Measurements from ENCODE around the gene IQCN. TPM values are rescaled to one million over a fixed set of nuclear protein-coding genes. Genes with fewer than 3 reads are reported as not detected.

IQCN gene
- total and polyA plus RNA-seq, 2 donors (not counting 1 experiment from before 2014, with no cell fraction given): 0.79 to 0.83 TPM

- Histone ChIP-seq H3K27me3 (ENCODE audit: control insufficient read depth, insufficient read depth, low read length) (no peaks in the 10 kb centered on the region), H3K4me3 (replicated peaks in 1 of 4; ENCODE audit: control extremely low read depth in 1 of 4, insufficient read depth in 1 of 4, low read depth in 3 of 4, low read length in 4 of 4) (peak overlapping the region in 3 of 4 experiments; percentile 9 to 22 (median 15)), H4K20me1 (ENCODE audit: control insufficient read depth, extremely low read depth, insufficient read depth, low read length) (no peaks in the 10 kb centered on the region), H3K9me3 (ENCODE audit: control insufficient read depth, insufficient read depth, low read depth, low read length) (no peaks in the 10 kb centered on the region), H3K36me3 (ENCODE audit: control insufficient read depth, insufficient read depth, low read length) (no peaks in the 10 kb centered on the region), H2AFZ (ENCODE audit: low read length) (no peak overlapping the region), H3K27ac (ENCODE audit: insufficient read depth, low read length) (peak overlapping the region; percentile 100), H3K4me1 (ENCODE audit: control insufficient read depth, extremely low read depth, insufficient read depth, low read length) (peaks cover 21% of the 10 kb centered on the region), H3K4me2 (ENCODE audit: extremely low read depth, insufficient read depth, low read length) (peak overlapping the region; percentile 68), H3K9ac (ENCODE audit: insufficient read depth, low read length) (peak overlapping the region; percentile 37), H3K79me2 (ENCODE audit: control insufficient read depth, insufficient read depth, low read length) (peaks cover 5% of the 10 kb centered on the region)
- no peak for TF ChIP-seq EZH2 (IDR thresholded peaks at IDR 0.05; ENCODE audit: low read length, missing control alignments)
- TF ChIP-seq CTCF (conservative IDR thresholded peaks at IDR 0.05 in 1 of 2, IDR thresholded peaks at IDR 0.05 in 1 of 2; ENCODE audit: low read depth in 1 of 2, low read length in 2 of 2): peak; percentile 40 to 48
- peak; percentile 67 to 89 for DNase-seq (ENCODE audit: low read depth in 2 of 2)
Observed at GRCh38 chr19:18208098-18208951, 65.9 kb downstream of the IQCN start.

Other genes starting within 250 kb of the IQCN start
- gene IL12RB1, start 187.5 kb downstream of the IQCN start, total RNA-seq: under 0.01 and 0.50 TPM in 2 replicates
- gene IL12RB1, start 187.5 kb downstream of the IQCN start, polyA plus RNA-seq: 0.06 and 0.75 TPM in 2 replicates
- 2.3 and 4.1 TPM in 2 replicates for gene MAST3, start 176.7 kb downstream of the IQCN start, total RNA-seq
- 2.0 and 2.3 TPM in 2 replicates for gene MAST3, start 176.7 kb downstream of the IQCN start, polyA plus RNA-seq
- gene PIK3R2, start 121.3 kb downstream of the IQCN start, total RNA-seq: 10.1 and 11.3 TPM in 2 replicates
- gene PIK3R2, start 121.3 kb downstream of the IQCN start, polyA plus RNA-seq: 18.4 and 29.5 TPM in 2 replicates
- gene IFI30, start 100.6 kb downstream of the IQCN start, total RNA-seq: 3.1 and 8.8 TPM in 2 replicates
- gene IFI30, start 100.6 kb downstream of the IQCN start, polyA plus RNA-seq: 15.8 and 50.9 TPM in 2 replicates
- 4.1 and 4.6 TPM in 2 replicates for gene MPV17L2, start 81.2 kb downstream of the IQCN start, total RNA-seq
- gene MPV17L2, start 81.2 kb downstream of the IQCN start, polyA plus RNA-seq: 9.4 and 16.7 TPM in 2 replicates
- gene RAB3A, start 70.4 kb downstream of the IQCN start, total RNA-seq: 0.77 and 2.0 TPM in 2 replicates
- 3.6 and 10.1 TPM in 2 replicates for gene RAB3A, start 70.4 kb downstream of the IQCN start, polyA plus RNA-seq
- 1.3 and 2.0 TPM in 2 replicates for gene PDE4C, start 48.0 kb downstream of the IQCN start, total RNA-seq
- gene PDE4C, start 48.0 kb downstream of the IQCN start, polyA plus RNA-seq: 0.09 and 0.35 TPM in 2 replicates
- 149 and 166 TPM in 2 replicates for gene JUND, start 7.2 kb upstream of the IQCN start, total RNA-seq
- 47.6 and 65.8 TPM in 2 replicates for gene JUND, start 7.2 kb upstream of the IQCN start, polyA plus RNA-seq
- 70.9 and 124 TPM in 2 replicates for gene LSM4, start 48.6 kb upstream of the IQCN start, total RNA-seq
- gene LSM4, start 48.6 kb upstream of the IQCN start, polyA plus RNA-seq: 50.9 and 97.2 TPM in 2 replicates
- 63.9 and 78.8 TPM in 2 replicates for gene PGPEP1, start 66.1 kb upstream of the IQCN start, total RNA-seq
- 17.0 and 25.4 TPM in 2 replicates for gene PGPEP1, start 66.1 kb upstream of the IQCN start, polyA plus RNA-seq
- 140 and 210 TPM in 2 replicates for gene GDF15, start 111.7 kb upstream of the IQCN start, total RNA-seq
- 8.6 and 24.3 TPM in 2 replicates for gene GDF15, start 111.7 kb upstream of the IQCN start, polyA plus RNA-seq
- gene LRRC25, start 123.2 kb upstream of the IQCN start, total RNA-seq: 1.2 and 4.6 TPM in 2 replicates
- gene LRRC25, start 123.2 kb upstream of the IQCN start, polyA plus RNA-seq: 0.10 and 0.25 TPM in 2 replicates
- 58.6 and 76.5 TPM in 2 replicates for gene SSBP4, start 144.9 kb upstream of the IQCN start, total RNA-seq
- 12.8 and 16.5 TPM in 2 replicates for gene SSBP4, start 144.9 kb upstream of the IQCN start, polyA plus RNA-seq
- gene ISYNA1, start 163.7 kb upstream of the IQCN start, total RNA-seq: 25.6 and 37.8 TPM in 2 replicates
- gene ISYNA1, start 163.7 kb upstream of the IQCN start, polyA plus RNA-seq: 8.3 and 10.3 TPM in 2 replicates
- gene ELL, start 247.6 kb upstream of the IQCN start, total RNA-seq: 17.7 and 18.7 TPM in 2 replicates
- gene ELL, start 247.6 kb upstream of the IQCN start, polyA plus RNA-seq: 4.4 and 6.6 TPM in 2 replicates